GM10266 (cell line): ENCODE measurements around the gene TBC1D10A.

Experiments
- DNase-seq: peaks from one replicate; pipeline ENCODE4 v3.0.0; 2012; ENCODE audit errors: extremely low spot score
- TF ChIP-seq, protein P1 (sequence below): IDR thresholded peaks from 2 replicates; pipeline ENCODE4 v1.5.1; 2012; ENCODE audit warnings: mild to moderate bottlenecking, low read depth; ENCODE audit not compliant: control insufficient read depth, insufficient read depth; ENCODE audit errors: missing control alignments

The TBC1D10A gene

DNA sequence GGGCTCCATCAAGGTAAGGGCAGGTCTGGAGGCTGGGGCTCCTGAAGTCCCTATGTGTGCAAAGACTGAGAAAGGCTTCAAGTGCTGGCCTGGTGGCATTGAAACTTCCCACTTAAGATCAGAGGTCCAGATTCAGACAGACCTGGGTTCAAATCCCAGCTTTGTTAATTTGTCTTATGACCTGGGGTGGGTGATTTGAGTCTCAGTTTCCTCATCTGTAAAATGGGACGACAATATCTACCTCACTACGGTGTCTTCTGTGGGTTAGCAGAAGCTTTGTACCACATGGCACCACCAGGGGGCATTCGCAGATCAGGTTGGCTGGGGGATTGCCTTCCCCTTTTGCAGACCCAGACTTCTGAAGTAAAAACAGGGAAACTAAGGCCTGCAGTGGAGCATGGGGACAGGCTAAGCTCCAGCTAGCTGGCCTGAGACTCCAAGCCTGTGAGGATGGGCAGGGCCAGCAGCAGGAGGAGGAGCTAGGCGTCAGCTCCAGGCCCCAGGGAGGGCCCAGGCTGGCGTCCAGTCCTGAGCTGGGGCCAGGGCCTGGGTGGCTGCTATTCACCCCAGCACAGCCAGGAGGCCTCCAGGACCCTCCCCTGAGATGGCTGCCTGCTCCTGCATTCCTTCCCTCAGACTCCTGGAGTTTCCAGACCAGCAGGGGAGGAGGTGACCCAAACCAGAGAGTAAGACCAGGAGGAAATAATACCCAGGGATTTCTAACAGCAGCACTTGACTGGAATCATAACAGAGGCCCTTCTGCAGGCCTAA lies 38.9 kb downstream of the TBC1D10A start:
- DNase-seq, result peak; percentile 83
- TF ChIP-seq, protein P1, sequence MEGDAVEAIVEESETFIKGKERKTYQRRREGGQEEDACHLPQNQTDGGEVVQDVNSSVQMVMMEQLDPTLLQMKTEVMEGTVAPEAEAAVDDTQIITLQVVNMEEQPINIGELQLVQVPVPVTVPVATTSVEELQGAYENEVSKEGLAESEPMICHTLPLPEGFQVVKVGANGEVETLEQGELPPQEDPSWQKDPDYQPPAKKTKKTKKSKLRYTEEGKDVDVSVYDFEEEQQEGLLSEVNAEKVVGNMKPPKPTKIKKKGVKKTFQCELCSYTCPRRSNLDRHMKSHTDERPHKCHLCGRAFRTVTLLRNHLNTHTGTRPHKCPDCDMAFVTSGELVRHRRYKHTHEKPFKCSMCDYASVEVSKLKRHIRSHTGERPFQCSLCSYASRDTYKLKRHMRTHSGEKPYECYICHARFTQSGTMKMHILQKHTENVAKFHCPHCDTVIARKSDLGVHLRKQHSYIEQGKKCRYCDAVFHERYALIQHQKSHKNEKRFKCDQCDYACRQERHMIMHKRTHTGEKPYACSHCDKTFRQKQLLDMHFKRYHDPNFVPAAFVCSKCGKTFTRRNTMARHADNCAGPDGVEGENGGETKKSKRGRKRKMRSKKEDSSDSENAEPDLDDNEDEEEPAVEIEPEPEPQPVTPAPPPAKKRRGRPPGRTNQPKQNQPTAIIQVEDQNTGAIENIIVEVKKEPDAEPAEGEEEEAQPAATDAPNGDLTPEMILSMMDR, result peak; percentile 83

DNA sequence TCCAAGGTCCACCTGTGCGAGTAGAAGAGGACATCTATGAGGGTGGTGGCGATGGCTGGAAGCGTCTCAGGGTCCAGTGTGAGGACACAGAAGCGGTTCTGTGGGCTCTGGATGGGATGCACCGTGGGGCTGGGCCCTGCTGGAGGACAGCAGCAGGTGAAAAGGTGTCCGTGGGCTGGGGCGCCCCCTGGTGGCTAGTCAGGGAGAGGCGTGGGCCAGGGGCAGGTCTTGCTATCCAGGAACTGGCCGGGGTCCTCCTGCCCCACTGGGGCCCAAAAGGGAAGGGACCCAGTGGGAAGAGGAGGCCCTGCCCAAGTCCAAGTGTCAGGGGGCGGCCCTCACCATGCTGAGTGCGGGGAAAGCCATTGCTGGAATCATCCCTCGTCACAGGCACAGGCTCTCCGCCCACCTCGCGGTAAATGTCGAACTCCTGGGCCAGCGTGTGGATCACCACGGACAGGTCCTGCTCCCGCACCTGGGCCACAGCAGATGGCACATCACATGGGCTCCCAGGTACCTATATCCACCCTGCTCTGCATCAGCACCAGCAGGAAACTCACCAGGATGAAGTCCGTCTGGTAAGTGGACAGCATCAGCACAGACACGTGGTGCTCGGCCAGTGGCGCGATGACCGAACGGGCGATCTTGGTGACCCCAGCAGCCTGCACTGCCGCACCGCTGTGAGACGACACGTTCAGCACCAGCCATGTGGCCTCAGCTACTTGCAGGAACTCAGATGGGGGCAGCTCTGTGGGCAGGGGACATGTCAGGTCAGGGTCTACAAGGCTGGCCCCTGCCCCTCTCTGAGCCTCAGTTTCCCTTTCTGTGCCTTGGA lies 39.7 kb downstream of the TBC1D10A start:
- DNase-seq, result peak; percentile 84
- TF ChIP-seq, protein P1, result peak; percentile 88

DNA sequence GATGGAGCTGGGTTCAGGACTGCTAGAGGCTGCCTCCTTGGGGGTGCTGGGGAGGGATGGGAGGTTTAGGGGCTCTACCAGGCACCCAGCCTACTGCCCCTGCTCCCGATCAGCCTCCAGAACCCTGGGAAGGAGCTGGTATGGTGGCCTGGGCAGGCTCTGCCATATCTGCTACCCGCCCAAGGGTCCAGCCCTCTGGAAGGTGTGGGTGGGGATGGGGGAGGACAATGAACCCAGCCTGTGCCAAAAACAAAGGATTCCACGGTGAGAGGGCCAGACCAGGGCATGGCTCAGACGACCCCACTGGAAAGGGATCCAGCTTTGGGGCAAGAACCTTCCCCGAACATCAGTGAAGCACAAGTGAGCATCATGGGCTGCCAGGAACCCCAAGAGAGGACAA lies 40.4 kb downstream of the TBC1D10A start:
- TF ChIP-seq, protein P1, result no peak
- DNase-seq, result no peak

DNA sequence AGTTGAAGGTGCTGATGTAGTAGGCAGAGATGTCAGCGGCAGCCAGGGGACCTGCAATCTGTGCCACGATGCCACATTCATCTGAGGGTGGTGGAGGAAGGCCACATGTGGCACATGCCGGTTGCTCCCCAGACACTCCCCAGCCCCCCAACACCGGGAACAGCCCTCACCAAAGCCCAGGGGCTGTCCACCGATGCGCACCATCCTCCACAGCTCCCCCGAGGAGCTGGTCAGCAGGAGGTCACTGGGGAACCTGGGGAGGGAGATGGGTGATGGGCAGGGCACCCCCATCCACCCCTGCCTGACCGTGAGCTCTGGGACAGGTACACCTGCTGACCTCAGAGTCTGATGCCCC lies 40.9 kb downstream of the TBC1D10A start:
- no peak for DNase-seq
- TF ChIP-seq, protein P1, result no peak

DNA sequence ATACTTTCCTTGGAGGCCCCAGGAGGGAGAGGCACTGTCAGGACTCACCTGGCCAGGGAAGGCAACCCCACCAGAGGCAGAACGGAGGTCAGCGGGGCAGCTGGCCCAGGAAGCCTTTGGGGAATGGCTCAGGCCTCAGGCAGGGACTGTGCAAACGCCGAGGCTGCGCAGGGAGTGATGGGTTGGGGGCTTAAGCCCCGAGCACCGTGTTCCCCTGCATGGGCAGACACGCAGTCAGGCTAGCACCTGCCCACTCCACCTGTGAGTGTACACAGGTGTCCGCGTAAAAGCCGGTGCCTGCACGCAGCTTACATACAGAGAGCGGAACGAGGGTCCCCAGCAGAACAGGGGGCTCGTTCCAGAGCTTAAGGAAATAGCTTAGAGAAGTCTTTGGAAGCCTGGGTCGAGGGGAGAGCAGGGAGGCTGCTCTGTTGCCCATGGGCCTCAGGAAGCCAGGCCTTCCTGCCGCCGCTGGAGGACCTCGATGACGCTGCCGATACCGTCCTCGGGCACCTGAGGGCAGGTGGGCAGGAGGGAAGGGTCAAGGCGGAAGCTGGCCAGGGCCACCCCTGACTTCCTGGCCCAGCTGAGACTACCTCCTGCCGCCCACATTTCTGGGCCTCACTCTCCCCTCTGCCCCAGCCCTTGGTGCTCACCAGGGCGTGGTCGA lies 41.4 kb downstream of the TBC1D10A start:
- TF ChIP-seq, protein P1, result no peak
- DNase-seq, result no peak

DNA sequence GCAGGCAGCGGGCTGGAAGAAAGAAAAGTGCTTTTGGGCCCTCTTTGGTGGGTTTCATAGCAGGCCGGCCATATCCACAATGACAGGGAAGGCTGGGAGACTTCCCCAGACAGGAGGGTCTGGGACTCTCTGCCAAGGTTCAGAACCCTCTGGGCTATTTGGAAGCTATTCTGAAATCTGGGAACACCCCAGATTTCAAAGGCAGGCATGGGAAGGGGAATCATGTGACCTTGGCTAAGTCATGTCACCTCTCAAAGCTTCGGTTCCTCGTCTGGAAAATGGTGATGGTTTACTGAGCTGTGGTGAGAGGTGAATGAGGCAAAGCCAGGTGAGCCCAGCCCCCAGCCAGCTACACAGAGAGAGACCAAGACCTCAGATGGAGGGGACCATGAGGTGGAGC lies 42.1 kb downstream of the TBC1D10A start:
- TF ChIP-seq, protein P1, result no peak

More for the DNA sequence above, 42.1 kb downstream of the TBC1D10A start:
- DNase-seq, result no peak
